NCI-H510A treated with DMSO at 0.1 percent for 48 hours (cell line): ENCODE results near the gene CPM.

ENCODE experiments used
- DNase-seq: peaks from one replicate; lab custom pipeline; 2025; lab: John Stamatoyannopoulos, UW

CPM gene

GRCh38 chr12:68932961-68933893 lies at the start of gene CPM:
Gene CPM (minus strand): TSS chr12:68933171. CDS start chr12:68932837, 334 bp downstream.
- DNase-seq = peak; percentile 72

- DNase-seq = no peak
Measured at GRCh38 chr12:68981516-68981915, 48.5 kb upstream of the CPM start.

- no peak for DNase-seq
Measured at GRCh38 chr12:68980476-68981212, 47.7 kb upstream of the CPM start.

- DNase-seq = no peak
Measured at GRCh38 chr12:68978678-68979077, 45.7 kb upstream of the CPM start.

- DNase-seq = no peak
Measured at GRCh38 chr12:68977909-68978610, 45.1 kb upstream of the CPM start.

DNA sequence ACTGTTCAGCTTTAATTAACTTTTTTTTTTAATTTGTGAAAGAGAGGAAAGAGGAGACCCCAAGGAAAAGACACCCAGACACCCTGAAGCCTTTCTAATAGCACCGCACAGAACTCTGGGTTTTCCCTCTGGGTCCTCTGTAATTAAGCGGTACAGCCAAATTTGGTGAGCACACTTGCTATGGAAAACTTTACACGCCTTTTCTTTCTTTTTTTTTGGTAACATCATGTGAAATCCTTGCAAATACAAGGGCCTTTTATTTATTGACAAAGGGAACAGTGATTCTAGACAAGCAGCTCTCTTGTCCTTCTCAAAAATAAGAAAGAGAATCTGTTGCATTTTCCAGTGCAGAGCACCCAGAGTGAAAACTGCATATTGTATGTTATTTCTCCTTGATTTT lies 44.4 kb upstream of the CPM start:
- no peak for DNase-seq

GRCh38 chr12:68976395-68976841 lies 43.4 kb upstream of the CPM start:
- no peak for DNase-seq

DNA sequence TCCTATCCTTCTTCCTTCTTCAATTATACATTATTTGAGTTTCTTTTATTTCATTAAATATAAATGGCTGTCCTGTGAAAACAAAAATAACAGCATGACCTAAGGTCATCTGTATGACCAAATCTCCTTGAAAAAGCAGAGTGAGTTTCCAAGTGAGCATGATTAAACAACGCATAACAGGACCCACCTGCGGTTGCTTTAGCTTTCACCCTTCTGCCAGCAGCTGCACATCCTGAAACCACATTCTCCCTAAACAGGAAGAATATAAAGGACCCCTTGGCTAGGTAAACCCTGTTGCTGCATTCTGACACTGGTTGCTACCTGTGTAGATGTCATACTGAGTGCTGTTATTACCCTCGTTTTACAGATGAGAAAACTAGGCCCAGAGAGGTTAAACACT lies 42.8 kb upstream of the CPM start:
- no peak for DNase-seq

GRCh38 chr12:68972595-68972994 lies 39.6 kb upstream of the CPM start:
- no peak for DNase-seq

GRCh38 chr12:68971404-68971803 lies 38.4 kb upstream of the CPM start:
- DNase-seq = no peak

GRCh38 chr12:68970951-68971350 lies 38.0 kb upstream of the CPM start:
- DNase-seq = no peak

DNA sequence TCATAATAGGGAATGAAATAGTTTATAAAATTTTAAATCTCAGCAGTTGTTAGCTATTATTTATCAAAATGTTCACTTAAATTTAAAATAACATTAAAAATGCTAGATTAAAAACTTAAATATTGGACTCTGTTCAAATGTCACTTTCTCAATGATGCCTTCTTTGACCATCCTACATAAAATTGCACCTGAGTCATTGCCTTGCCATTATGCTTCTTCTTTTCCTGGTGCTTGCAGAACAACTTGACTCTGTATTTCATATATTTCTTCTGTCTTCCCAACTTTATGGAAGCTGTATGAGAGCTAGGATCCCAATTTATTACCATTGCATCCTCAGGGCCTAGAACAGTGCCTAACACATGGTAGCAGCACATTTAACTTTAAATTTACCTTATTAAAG lies 37.3 kb upstream of the CPM start:
- DNase-seq = no peak

DNA sequence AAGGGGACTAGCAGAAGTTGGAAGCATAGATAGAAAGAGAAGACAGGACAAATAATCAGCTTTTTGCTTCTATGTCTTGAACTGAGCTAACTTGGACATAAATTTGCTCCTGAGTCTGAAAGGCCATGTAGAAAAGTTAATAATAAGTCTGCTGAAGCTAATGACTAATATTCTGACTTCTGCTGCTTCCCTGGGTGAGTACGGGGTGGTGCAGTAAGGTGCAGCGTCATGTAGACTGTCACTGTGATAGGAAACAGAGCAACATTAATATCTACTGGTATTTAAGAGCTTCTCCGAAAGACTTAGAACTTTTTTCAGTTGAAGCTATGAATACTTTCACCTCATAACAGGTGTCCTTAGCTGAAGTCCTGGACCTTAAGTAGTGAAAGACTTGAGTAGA lies 34.1 kb upstream of the CPM start:
- no peak for DNase-seq

GRCh38 chr12:68963856-68964745 lies 31.1 kb upstream of the CPM start:
- no peak for DNase-seq

GRCh38 chr12:68962877-68963855 lies 30.2 kb upstream of the CPM start:
- no peak for DNase-seq

DNA sequence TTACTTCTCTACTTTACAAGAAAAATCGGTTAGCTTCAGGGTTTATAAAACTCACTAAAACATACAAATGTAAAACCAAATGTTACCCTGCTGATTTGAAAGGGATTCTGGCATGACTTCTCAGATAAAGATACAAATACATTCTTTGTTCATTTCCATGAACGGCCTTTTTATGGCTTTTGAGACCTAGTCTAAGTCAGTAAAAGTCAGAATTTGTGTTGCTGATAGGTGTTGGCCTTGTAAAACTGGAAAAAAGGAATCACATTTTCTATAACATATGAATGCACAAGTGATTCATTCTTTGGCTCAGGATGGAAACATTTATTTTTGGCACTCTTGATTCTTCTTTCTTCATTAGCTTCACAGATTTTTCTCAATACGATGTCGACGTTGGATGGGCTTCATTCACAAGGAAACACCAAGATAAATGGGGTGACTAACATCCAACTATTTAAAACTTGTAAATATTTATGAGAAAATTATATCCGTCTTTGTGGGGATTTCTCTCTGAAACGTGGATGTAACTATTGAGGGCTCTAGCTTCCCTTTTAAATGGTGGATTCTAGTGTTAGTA lies 27.0 kb upstream of the CPM start:
- DNase-seq = no peak

- no peak for DNase-seq
Measured at GRCh38 chr12:68959143-68959858, 26.3 kb upstream of the CPM start.

DNA sequence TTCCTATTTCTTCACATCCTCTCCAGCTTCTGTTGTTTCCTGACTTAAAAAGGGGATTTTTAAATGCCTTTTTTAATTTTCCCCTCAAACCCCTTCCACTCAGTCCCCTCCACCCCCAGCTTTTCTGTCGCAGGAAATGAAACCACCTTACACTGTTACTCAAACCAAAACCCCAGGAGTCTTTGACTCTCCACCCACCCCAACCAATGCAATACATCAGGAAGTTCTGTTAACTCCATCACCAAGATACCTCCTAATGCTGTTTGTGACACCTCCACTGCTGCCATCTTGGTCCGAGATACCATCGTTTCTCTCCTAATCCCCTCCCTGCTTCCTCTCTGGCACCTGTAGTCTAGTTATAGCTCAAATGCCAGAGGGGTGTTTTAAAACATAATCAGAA lies 25.4 kb upstream of the CPM start:
- no peak for DNase-seq

- no peak for DNase-seq
Measured at GRCh38 chr12:68957273-68957672, 24.3 kb upstream of the CPM start.
